CD4-positive, alpha-beta T cell treated with Interleukin-6 at 100 ng/mL for 8 hours (primary cell): ENCODE results near the gene ZNF202.
A peak's percentile ranks its signal among the peaks of the same experiment; 100 is the strongest.
"Not testable (repeated sequence)": the region's sequence is repeated elsewhere in the genome, so short reads cannot be mapped to it uniquely, and the experiment has no call there.

Source experiments
- DNase-seq: peaks from one replicate; pipeline ENCODE4 v3.0.0-alpha.2; 2020; ENCODE audit warnings: mixed read lengths, low spot score

The ZNF202 gene

DNA sequence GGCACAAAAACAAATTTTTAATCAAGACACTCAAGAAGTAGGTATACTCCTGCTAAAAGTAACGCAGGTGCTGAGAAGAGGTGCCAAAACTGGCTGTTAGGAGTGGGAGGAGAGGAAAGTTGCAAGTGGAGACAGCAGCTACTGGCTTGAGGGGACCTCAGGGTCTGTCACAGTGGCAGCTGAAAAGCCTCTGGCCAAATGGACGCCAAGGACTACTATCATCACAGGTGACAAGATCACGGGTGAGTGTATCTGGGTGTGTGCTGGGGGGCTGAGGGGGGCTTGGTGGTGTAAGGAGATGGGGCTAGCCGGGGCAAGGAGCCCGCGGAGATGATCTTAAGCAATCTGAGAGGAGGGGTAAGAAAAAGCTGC, 687 bp downstream of the ZNF202 start:
- no peak for DNase-seq

DNA sequence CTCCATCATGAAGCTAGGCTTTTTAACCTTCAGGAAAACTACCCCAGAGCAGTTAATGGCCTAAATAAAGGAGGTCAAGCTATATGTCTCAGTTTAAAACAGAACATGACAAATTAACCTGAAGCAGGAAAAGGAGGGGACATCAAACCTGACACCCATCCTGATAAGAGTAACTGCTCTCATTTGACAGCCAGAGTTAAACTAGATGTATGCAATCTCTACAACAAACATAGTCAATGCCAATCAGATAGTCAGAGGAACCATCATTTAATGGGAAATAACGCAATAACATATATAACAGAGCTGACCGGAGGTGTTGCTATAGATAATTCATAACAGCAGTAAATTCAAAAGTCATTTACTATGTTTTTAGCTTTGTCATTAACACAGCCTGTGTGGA, 3.1 kb downstream of the ZNF202 start:
- DNase-seq, result no peak

DNA sequence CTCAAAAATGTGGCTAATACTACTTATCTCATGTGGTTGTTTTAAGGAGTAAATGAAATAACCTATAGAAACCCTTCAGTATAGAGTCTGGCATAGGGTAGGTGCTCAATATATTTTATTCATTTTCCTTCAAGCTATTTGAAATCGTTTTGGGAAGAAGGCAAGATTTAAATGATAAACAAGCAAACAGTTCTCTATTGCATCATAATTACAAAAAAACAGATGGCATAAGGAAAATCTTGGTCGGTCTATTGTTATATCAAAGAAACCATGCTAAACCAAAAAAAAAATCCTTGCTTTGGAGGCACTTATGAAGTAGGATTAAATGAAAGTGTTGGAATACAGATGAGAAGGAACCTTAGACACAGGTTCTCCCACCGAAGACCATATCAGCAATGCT, 4.7 kb downstream of the ZNF202 start:
- DNase-seq, result no peak

DNA sequence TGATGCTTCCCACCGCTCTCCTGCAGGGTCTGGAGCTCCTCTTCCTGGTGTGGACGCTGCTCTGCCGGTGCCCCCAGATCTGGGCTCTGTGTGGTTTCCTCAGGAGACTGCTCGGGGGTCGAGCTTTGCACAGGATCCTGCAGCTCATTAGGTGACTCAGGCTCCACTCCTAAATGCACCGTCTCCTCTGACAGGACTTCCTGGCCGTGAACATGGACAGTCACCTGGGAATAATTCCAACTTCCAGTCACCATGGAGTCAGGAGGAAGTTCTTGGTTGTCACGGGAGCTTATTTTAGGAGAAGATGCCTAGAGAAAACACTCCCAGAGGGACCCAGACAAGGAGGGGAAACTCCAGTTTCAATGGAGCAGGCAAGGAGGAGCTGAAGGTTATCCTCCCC, 11.9 kb downstream of the ZNF202 start:
- no peak for DNase-seq

DNA sequence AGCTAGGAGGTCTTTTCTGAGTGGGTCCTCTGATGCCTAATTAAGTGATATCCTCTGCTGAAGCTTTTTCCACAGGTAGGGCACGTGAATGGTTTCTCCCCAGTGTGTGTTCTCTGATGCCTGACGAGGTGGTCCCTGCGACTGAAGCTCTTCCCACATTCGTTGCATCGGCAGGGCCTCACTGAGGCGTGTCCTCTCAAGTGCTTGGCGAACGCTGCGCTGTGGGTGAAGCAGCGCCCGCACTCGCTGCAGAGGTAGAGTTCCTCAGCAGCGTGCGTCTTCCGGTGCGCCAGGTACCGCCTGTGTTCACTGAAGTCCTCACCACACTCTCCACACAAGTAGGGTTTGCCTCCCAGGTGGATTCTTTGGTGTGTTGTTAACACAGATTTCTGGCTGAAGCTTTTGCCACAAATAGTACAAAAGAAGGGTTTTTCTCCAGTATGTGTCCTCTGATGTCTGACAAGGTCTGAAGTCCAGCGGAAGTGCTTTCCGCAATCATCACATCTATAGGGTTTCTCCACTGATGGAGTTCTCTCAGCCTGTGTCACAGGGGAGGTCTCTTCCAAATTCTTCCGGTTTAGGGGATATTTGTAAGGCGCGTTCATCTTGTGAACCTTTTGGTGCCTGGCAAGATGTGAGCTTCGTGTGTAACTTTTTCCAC, 15.3 kb downstream of the ZNF202 start:
- no peak for DNase-seq

DNA sequence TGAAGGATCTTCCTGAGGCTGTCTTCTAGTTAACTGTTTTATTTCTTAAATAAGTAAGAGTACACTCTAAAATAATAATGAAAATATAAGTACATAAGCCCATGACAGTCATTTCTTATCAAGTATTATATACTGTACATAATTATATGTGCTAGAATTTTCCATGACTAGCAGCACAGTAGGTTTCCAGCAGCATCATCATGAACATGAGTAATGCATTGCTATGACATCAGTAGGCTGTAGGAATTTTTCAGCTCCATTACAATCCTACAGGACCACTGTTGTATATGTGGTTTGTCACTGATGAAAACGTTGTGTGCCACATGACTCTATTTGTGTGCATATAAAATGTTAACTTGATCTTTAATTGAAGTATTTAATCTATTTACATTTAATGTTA, 22.0 kb downstream of the ZNF202 start:
- no peak for DNase-seq

DNA sequence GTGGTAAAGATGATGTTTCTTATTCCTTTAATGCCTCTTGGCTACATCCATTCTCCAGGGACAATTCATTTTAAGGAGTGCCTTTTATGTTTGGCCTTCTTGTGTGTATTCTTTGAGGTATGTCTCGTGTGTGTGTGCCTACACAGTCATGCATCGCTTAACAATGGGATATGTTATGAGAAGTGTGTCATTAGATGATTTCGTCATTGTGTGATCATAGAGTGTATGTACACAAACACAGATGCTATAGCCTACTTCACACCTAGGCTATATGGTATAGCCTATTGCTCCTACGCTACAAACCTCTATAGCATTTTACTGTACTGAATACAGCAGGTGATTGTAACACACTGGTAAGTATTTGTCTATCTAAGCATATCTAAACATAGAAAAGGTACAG, 23.0 kb downstream of the ZNF202 start:
- DNase-seq, result no peak

DNA sequence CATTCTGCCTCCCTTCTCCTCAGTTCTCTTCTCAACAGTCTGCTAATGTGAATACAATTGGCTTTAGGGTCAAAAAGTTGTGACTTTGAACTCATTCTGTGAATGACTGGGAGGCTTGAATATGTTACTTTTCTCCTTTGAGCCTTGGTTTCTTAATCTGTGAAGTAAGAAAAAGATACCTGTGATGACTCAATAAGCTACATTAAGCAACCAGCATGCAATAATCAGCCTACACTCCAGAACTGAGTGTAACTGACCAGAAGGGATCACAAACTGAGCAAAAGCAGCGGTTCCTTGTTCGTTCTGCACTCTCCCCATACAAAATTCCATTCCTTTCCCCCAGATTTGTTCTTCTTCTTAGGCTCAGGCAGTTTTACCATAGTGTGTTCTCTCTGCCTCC, 23.4 kb downstream of the ZNF202 start:
- no peak for DNase-seq

DNA sequence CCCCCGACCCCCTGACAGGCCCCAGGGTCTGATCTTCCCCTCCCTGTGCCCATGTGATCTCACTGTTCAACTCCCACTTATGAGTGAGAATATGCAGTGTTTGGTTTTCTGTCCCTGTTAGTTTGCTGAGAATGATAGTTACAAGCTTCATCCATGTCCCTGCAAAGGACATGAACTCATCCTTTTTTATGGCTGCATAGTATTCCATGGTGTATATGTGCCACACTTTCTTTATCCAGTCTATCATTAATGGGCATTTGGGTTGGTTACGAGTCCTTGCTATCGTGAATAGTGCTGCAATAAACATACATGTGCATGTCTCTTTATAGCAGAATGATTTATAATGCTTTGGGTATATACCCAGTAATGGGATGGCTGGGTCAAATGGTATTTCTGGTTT, 28.8 kb downstream of the ZNF202 start:
- DNase-seq, result not testable (repeated sequence)

DNA sequence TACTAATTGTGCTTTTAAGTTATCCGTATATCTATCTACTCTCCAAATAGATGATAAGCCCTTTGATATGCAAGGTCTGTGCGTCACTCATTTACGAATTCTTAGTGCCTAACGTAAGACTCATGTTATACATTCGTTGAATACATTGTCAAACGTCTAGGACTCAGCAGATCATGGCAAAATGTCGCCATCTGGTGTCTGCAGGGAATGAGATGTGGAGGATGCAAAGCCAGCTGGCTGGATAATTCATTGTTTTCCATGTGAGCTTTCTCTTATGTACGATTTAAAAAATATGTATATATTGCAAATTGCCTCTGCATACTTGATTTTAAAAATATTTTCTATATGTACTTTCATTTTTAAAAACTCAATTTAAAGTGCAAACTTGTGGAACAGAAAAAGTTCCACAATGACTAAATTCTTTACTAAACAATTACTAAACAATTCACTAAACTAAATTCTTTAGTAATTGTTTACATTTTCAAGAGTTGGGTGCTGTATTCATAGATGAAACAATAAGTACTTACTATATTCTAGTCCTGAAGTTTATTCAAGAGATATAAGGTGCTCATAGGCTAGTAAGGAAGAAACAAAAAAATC, 33.8 kb downstream of the ZNF202 start:
- peak; percentile 31 for DNase-seq

DNA sequence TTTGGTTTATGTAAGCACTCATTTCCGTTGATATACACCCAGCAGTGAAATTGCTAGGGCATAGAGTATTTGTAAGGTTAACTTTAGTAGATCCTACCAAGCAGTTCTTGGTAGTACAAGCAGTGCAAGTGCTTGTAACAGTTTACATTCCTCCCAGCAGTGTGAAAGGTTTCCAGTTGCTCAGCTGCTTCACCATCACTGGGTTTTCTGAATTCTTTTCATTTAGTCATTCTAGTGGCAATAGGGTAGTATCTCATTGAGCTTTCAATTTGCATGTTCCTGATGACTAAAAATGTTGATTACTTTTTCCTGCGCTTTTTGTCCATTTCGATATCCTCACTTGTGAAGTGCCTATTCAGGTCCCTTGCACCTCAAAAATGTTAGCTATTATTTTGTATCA, 34.3 kb downstream of the ZNF202 start:
- DNase-seq, result no peak

DNA sequence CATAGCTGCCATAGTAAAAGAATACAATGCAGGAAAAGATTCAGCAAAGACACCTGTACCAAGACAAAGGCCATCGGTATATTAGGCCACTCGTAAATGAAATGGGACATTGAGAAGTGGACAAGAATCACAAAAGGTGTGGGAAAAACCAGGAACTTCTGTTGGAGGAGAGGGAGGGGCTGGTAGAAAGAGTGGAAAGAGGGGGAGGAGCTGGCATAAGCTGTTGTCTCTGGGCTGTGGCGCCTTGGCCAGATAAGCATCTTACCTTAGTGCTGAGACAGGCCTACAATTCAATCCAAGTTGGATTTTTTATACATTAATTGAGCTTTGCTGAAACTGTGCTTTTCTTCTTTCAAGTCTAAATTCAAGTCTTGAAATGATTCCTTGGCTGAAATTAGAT, 37.1 kb downstream of the ZNF202 start:
- no peak for DNase-seq

DNA sequence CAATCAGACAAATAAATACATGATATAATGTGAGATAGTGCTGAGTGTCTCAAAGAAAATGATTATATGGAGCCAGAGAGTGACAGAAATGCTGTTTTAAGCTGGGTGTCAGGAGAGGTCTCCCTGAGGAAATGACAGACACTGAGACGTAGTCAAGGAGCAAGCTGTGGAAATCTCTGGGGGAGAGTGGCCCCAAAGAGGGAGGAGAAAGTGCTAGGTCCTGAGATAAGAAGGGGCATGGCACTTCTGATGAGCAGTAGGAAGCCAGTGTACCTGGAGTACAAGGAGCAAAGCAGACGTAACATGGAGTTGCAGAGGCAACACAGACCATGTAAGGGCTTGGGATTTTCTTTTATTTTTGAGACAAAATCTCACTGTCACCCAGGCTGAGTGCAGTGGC, 38.8 kb downstream of the ZNF202 start:
- no peak for DNase-seq

DNA sequence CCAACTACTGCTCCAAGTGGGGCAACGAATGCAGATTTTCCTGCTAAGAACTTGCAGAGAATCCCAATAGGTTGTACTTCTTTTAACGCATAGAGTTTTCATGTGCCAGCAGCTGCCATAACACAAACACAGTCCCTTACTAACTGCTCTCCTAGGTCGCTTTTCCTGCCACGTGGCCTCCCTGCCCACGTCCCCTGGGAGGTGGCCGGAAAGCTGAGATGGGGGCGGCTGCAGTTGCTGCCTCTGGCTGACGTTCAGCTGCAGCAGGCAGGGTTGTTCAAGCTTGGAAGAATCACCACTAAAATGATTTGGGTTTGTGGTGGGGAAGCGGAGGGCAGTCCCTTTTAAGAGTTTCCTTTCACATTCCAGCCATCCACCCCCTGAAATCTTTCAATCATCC, 39.3 kb downstream of the ZNF202 start:
- no peak for DNase-seq

DNA sequence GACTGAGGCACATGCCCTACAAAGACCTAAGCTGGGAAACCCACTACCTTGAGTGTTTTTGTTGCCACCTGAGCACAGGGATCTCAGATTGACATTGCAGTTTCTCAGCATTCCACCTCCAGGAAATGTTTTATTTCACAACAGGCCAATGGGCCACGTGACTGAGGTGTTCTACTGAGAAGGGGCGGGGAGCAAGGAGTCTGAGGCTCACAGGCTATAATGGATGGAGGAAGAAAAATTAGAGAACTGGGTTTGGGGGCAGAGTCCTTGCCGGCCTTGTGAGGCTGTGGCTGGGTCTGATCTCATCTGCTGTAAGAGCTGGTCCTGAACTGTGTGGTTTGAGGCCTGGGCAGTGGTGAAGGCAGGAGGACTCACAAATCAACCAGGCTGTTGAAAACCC, 40.7 kb downstream of the ZNF202 start:
- no peak for DNase-seq

DNA sequence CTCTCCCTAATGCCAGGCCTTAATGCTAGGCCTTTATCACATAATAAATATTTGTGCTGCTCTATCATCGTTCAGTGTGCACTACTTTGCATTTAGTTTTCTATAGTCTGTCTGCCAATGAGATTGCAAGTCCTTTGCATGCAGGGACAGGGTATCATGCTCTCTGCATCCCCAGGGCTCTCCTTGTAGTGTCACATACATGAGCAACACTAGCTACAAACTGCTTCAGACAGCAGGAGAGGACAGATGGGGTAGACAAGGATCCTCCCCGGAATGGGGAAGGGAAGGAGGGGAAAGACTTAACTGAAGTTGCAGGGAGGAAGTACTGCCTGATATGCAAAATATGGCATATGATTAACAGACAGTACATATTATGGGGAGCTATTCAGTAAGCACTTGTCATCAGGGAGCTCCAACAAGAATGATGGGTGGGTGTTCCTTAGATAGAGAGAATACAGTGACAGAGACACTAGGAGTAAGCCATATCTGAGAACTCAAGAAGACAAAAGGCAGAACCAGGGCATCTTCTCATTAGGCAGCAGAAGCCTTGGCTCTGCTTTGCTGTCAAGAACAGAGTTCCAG, 42.8 kb downstream of the ZNF202 start:
- no peak for DNase-seq

DNA sequence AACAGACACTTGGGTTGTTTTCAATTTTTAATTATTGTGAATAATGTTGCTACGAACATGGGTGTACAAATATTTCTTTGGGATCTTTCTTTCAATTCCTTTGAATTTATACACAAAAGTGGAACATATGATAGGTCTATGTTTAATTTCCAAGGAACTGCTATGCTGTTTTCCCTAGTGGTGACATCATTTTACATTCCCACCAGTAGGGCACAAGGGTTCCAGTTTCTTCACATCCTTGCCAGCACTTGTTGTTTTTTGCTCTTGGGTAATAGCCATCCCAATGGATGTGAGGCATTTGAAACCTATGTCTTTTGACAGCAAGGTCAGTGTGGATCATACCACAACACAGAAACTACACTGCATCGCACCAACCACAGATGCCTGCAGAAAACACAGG, 45.3 kb downstream of the ZNF202 start:
- no peak for DNase-seq

DNA sequence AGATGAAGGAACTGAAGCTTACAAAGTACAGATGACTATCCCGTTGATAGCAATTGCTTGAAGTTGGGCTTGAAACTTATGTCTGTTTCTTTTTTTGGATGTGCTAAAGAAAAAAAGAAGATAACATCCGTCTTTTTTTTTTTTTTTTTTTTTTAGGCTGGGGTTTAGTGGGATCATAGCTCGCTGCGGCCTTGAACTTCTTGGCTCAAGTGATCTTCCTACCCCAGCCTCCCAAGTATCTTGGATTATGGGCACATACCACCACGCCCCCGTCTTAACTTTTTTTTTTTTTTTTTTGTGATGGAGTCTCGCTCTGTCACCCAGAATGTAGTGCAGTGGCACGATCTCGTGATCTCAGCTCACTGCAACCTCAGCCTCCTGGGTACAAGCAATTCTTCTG, 46.2 kb downstream of the ZNF202 start:
- no peak for DNase-seq

DNA sequence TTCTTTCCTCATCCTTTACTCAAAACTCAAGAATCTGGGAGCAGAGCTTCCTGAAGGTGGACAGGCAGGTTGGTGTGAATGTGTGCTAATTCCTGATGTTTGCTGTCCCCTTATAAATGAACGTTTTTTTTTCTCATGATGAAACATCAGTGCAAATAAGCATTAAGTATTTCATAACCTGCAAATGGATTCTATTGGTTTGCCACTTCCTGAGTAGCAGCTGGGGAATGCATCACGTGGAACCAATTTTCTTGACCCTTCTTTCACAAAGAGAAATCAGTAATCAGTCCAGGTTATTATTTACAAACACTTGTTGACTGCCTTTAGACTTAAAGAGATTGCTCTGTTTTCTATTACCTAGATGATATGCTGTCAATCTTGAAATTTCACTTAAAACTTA, 46.9 kb downstream of the ZNF202 start:
- DNase-seq, result no peak

DNA sequence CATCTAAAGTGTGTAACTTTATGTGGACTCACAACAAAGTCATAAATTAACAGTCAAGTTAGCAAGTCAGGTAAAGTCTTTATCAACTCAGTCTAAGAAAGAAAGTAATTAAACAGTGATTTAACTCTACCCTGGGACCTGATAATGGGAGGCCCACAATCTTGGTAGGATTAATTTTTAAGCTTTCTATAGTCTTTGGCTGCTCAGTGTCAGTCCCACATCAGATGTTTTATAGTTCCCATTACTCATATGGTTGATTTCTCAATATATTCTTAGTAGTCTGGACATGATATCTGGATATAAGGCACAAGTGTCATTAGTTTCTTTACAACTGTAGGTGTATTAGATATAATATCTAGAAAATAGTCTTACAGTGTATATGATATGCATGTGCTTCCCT, 48.5 kb downstream of the ZNF202 start:
- no peak for DNase-seq

DNA sequence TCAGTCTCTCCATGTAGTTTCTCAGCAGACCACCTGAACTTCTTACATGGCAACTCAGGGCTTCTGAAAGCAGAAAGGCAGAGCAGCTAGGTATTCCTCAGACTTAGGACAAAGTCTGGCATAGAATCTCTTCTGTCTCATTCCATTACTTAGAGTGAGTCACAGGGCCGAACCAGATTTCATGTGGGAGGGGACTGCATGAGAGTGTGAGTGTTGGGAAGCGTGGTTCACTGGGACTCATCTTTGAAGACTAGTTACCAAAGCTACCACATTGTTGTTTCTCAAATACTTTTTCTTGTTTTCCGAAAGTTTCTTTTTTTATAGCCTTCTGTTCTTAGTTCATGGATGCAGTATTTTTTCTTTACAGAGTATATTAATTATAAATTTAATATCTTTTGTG, 51.0 kb downstream of the ZNF202 start:
- no peak for DNase-seq

DNA sequence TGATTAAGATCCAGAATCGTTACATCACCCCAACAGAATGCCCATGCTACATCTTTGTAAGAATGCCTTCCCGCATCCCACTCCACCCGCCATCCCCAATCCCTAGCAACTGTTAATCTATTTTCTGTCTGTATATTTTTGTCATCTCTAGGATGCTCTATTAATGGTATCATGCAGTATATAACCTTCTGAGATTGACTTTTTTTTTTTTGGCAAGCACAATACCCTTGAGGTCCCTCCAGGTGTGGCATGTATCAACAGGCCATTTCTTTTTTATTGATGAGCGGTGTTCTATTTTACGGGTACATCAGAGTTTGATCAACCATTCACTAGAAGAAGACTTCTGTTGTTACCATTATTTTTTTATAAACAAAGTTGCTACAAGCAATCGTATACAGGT, 56.9 kb downstream of the ZNF202 start:
- no peak for DNase-seq

DNA sequence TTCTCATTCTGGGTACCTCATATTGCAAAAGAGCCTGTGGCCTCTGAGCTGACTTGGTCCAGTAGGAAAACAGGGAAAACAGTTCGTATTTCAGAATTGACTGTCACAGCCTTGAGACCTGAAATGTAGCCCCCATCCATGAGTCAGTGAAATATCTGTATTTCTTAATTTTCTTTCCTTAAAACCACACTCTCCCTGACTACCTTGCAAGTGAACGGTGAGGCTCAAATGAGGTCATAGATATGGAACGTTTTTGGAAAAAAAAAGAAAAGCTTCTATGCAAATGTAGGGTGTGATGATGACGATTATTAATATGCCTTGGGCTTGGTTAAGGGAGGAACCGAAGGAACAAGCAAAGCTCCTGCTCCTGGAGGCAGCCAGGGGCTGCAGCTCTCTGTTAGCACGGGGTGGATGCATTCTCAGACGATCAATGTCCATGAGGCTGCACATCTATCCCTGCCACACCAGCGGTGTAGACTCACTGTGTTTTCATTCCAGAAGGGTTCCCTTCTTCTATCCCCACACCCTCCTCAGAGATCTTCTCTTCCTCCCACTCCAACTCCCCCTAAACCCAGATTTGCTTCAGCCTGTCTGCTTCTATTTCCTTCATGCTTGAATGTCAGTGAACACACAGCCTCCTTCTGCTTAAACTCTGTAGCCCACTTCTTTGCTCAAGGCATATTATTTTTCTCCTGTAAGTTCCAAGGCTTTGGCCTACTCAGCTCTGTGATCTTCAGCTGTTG, 57.9 kb downstream of the ZNF202 start:
- DNase-seq, result no peak
